ENCODE data around the gene TM4SF18. TPM values are rescaled to one million over a fixed set of nuclear protein-coding genes. Genes with fewer than 3 reads are reported as not detected.

The TM4SF18 gene
- total RNA-seq, 2 donors from 2014 or later: not detected

DNA sequence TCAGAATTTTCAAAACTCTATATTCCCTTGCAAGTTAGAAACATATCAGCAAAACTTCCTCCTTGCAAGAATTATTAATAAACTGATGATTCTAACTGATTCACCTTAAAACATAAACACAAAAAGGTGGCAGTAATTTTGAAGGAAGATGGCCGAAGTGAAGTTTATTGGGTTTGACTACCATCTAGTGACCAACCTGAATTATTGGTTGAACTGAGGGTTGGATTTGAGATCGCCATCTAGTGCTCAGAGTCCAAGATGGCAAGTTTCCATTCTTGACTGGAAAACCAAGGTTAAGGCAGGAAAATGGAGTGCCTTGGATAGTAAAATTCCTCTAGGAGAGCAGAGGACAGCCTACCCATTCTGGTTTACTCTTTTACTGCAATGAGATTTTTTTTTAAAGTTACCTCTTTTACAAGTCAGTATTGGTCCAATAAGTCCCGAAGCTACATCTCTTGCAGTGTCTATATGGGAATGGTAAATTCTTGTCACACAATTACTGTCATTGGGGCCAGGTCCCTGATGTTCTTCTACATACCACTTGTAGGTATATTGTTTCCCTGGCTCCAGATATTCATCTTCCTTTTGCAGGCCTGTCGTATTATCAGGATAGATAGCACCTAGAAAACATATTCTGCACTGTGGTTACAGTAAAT is 60.2 kb downstream of the TM4SF18 start:
- H3K27ac Mint-ChIP-seq: no peak overlapping the region
- H3K27me3 Mint-ChIP-seq: no peaks in the 10 kb centered on the region
- H3K4me3 Mint-ChIP-seq: no peak overlapping the region
- peak; percentile 74 for ATAC-seq (replicated peaks)
- H3K9me3 Mint-ChIP-seq: no peaks in the 10 kb centered on the region
- H3K4me1 Mint-ChIP-seq: peaks cover 6% of the 10 kb centered on the region
- no peaks in the 10 kb centered on the region for H3K36me3 Mint-ChIP-seq (ENCODE audit: low read depth)

DNA sequence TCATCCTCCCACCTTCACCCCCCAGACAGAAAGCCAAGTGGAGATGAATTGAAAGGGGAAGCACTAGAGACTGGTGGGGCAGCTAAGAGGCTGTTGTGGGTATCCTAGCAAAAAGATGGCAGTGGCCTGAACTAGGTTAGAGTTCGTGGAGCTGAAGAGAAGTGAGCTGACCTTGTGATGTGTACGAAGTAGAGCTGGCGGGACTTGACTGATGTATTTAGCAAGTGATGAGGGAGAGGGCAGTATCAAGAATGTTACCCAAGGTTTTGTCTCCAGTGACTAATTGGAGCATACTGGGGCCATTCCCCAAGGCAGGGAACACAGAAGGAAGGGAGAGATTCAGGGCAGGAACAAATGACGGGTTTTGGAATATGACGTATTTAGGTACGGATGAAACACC is 61.8 kb downstream of the TM4SF18 start:
- no peaks in the 10 kb centered on the region for H3K27me3 Mint-ChIP-seq
- H3K36me3 Mint-ChIP-seq (ENCODE audit: low read depth): no peaks in the 10 kb centered on the region
- H3K4me3 Mint-ChIP-seq: no peak overlapping the region
- ATAC-seq (replicated peaks): no peak
- no peaks in the 10 kb centered on the region for H3K4me1 Mint-ChIP-seq
- peak overlapping the region; percentile 9 for H3K27ac Mint-ChIP-seq
- no peaks in the 10 kb centered on the region for H3K9me3 Mint-ChIP-seq

DNA sequence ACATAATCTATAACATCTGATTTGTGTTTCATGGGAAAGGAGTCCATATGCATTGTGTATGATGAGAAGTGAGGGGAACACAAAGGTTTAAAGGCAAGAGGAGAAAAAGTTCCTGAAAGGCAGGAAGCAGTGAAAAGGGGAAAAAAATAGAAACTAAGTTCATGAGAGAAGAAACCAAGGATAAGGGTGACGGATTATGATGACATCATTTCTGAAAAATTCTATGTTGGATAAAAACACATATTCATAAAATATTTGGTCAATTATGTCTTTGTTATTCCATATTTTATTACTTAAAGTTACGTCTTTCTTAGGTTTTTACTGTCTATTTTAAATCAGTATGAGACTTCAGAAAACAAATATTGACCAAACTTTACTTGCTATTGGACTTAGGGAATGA is 63.3 kb downstream of the TM4SF18 start:
- H3K4me1 Mint-ChIP-seq: no peaks in the 10 kb centered on the region
- no peaks in the 10 kb centered on the region for H3K36me3 Mint-ChIP-seq (ENCODE audit: low read depth)
- no peaks in the 10 kb centered on the region for H3K9me3 Mint-ChIP-seq
- no peak overlapping the region for H3K4me3 Mint-ChIP-seq
- no peak overlapping the region for H3K27ac Mint-ChIP-seq
- ATAC-seq (replicated peaks): no peak
- no peaks in the 10 kb centered on the region for H3K27me3 Mint-ChIP-seq

DNA sequence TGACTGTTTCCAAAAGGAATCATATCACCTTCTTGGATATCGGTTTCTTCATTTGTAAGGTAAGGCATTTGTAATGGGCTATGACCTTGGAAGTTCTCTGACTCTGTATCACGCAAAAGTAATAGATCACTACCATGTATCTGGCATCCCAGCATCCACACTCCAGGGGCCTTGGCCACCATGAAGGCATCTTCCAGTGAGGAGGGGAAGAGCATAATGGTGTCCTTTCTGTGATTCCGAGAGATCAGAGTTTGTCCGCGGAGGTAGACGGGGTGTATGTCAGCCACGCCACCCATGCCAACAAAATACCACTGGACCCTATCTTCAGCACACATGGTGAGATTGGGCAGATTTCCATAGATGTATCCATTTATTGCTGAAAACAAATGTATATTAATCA is 63.7 kb downstream of the TM4SF18 start:
- no peak for ATAC-seq (replicated peaks)
- Mint-ChIP-seq H3K36me3 (ENCODE audit: low read depth) (no peaks in the 10 kb centered on the region), H3K27me3 (no peaks in the 10 kb centered on the region), H3K4me3 (no peak overlapping the region), H3K9me3 (no peaks in the 10 kb centered on the region), H3K27ac (no peak overlapping the region), H3K4me1 (no peaks in the 10 kb centered on the region)

Other genes with a start within 250 kb of the TM4SF18 start
- 10 to 100 TPM; 24.5 to 28.2 TPM for gene HLTF, start 247.1 kb downstream of the TM4SF18 start, total RNA-seq
- gene HPS3, start 204.0 kb downstream of the TM4SF18 start, total RNA-seq: 10 to 100 TPM; 24.0 to 24.7 TPM
- gene CP, start 111.8 kb downstream of the TM4SF18 start, total RNA-seq: not detected
- under 1 TPM in 1 of 2 donors, not detected in 1; 0.32 TPM for gene TM4SF1, start 44.0 kb upstream of the TM4SF18 start, total RNA-seq
- not detected for gene TM4SF4, start 141.1 kb upstream of the TM4SF18 start, total RNA-seq